ENCODE results near the gene NXPE4.
"Not testable (repeated sequence)": the region's sequence is repeated elsewhere in the genome, so short reads cannot be mapped to it uniquely, and the experiment has no call there.

The NXPE4 gene

DNA sequence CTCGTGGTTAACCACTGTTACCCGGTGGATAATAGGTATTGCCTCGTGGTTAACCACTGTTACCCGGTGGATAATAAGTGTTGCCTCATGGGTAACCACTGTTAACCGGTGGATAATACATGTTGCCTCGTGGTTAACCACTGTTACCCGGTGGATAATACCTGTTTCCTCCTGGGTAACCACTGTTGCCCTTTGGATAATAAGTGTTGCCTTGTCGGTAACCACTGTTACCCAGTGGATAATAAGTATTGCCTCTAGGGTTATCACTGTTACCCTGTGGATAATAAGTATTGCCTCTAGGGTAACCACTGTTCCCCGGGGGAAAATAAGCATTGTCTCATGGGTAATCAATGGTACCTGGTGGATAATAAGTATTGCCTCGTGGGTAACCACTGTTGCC lies 15.0 kb upstream of the NXPE4 start:
- no peak for DNase-seq

DNA sequence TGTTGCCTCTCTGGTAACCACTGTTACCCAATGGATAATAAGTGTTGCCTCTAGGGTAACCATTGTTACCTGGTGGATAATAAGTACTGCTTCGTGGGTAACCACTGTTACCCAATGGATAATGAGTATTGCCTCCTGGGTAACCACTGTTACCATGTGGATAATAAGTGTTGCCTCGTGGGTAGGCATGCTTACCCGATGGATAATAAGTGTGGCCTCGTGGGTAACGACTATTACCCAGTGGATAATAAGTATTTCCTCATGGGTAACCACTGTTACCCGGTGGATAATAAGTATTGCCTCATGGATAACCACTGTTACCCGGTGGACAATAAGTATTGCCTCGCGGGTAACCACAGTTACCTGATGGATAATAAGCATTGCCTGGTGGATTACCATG lies 13.8 kb upstream of the NXPE4 start:
- DNase-seq, result no peak

GRCh38 chr11:114608605-114609004 lies 13.0 kb upstream of the NXPE4 start:
- not testable (repeated sequence) for DNase-seq

GRCh38 chr11:114607753-114608459 lies 12.3 kb upstream of the NXPE4 start:
- DNase-seq, result no peak

DNA sequence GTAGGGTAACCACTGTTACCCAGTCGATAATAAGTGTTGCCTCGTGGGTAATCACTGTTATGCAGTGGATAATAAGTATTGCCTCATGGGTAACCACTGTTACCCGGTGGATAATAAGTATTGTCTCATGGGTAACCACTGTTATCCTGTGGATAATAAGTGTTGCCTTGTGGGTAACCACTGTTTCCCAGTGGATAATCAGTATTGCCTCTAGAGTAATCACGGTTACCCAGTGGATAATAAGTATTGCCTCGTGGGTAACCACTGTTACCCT lies 11.2 kb upstream of the NXPE4 start:
- not testable (repeated sequence) for DNase-seq

- DNase-seq, result no peak
Observed at GRCh38 chr11:114606003-114606801, 10.6 kb upstream of the NXPE4 start.

GRCh38 chr11:114605370-114605769 lies 9.8 kb upstream of the NXPE4 start:
- DNase-seq, result no peak

- no peak for DNase-seq
Observed at GRCh38 chr11:114604886-114605285, 9.3 kb upstream of the NXPE4 start.

DNA sequence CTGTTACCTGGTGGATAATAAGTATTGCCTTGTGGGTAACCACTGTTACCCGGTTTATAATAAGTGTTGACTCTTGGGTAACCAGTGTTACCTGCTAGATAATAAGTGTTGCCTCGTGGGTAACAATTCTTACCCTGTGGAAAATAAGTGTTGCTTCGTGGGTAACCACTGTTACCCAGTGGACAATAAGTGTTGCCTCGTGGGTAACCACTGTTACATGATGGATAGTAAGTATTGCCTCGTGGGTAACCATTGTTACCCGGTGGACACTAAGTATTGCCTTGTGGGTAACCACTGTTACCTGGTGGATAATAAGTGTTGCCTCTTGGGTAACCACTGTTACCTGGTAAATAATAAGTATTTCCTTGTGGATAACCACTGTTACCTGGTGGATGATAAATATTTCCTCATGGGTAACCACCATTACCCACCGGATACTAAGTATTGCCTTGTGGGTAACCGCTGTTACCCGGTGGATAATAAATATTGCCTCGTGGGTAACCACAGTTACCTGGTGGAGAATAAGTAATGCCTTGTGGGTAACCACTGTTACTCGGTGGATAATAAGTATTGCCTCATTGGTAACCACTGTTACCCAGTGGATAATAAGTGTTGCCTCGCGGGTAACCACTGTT lies 8.7 kb upstream of the NXPE4 start:
- no peak for DNase-seq

- DNase-seq, result peak; percentile 1
Observed at GRCh38 chr11:114603151-114603550, 7.6 kb upstream of the NXPE4 start.

- no peak for DNase-seq
Observed at GRCh38 chr11:114598461-114598860, 2.9 kb upstream of the NXPE4 start.

- no peak for DNase-seq
Observed at GRCh38 chr11:114596175-114596919, 761 bp upstream of the NXPE4 start.

DNA sequence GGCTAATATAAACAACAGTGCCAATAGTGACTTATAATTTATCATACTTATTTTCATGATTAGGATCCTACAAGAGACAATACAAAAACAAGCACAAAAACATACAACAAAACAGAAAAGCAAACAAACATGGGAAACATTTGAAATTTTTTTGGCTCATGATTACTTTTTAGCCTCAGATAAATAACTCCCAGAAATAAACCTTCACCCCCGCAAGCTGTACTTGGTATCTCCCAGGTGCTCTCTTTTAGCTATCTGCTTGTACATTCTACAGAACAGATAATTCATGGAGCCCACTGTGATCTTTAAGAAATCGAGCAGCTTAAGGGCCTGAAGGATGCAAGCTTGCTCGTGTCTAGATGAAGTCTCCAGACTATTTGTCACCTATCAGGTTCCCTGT lies 883 bp downstream of the NXPE4 start:
- DNase-seq, result no peak

- no peak for DNase-seq
Observed at GRCh38 chr11:114587398-114587953, 8.1 kb downstream of the NXPE4 start.

DNA sequence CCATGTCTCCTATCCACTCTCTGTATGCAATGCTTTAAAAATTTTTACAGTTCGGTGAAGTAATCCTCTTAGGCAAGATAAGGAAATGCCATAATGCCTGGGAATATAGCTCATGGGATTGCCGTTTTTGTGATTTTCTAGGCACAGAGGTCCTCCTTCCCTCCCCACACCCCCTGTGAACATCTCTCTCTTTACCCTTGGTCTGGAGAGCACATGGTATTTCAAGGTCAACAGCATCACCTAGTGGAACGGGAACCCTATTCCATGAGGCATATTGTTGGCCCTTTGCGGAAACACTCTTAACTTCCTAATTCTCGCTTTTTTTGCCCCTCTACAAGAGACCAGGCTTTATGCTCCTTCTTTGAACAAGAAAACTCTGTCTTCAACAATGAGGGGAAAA lies 8.8 kb downstream of the NXPE4 start:
- no peak for DNase-seq

DNA sequence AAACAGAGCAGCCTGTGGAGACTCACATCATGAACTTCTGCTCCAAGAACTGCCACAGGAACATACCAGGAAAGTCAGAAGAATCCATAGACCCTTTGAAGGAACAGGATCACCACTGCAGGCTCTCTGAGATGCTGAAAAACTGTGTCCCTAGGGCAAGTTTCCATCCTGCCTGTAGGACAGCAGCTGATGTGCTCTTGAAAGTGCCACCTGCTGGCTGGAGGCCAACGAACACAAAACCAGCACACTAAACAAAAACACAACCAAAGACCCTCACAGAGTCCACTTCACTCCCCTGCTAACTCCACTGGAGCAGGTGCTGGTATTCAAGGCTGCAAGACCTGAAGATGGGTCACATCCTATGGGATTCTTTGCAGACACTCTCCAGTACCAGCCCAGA lies 23.9 kb downstream of the NXPE4 start:
- DNase-seq, result no peak

- DNase-seq, result no peak
Observed at GRCh38 chr11:114569801-114570200, 25.8 kb downstream of the NXPE4 start.

GRCh38 chr11:114566276-114566675 lies 29.3 kb downstream of the NXPE4 start:
- DNase-seq, result peak; percentile 1

DNA sequence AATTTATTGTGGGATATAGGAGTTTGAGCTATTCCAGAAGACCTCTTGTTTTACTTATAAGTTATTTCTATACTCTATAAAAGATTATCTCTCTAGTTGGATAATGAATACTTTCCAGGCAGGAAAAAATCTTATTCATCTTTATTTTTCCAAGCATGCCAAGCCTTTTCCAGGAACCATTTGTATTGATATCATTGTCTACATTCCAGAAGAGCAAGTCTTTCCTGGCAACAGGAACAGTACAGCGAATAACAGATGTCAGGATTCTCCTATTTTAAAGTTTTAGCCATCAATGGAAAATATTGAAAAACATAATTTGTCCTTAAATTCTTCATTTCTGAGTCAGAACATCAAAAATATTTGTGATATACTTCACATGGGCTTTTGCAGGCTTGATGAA lies 30.8 kb downstream of the NXPE4 start:
- DNase-seq, result peak; percentile 3

DNA sequence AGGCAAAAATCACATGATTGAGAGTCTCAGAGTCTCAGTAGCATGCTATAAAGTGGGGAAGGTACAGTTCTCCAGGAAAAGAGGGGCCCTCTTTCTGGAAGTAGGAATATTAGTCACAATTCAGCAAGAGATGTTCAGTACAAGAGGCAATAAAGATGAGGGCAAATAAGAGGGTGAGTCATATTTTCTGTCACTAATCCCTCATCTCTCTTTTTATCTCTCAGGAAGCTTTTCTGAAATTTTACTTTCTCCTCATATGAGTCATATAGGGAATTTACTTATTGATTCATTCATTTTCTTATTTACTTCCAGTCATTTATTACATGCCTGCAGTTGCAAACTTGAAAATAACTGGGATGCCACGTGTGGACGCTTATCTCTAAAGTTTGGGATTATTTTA lies 32.5 kb downstream of the NXPE4 start:
- no peak for DNase-seq

- no peak for DNase-seq
Observed at GRCh38 chr11:114562166-114562916, 33.2 kb downstream of the NXPE4 start.

Measured in eye (tissue), 1 donor.